Activated T-cell treated with anti-CD3 and anti-CD28 coated beads for 1 hour (primary cell): ENCODE results near the gene CDH4.
"Not testable (repeated sequence)": the region's sequence is repeated elsewhere in the genome, so short reads cannot be mapped to it uniquely, and the experiment has no call there.

Experiments used
- DNase-seq: peaks from one replicate; pipeline ENCODE4 v3.0.0-alpha.2; 2020; ENCODE audit warnings: low read depth

CDH4 gene

DNA sequence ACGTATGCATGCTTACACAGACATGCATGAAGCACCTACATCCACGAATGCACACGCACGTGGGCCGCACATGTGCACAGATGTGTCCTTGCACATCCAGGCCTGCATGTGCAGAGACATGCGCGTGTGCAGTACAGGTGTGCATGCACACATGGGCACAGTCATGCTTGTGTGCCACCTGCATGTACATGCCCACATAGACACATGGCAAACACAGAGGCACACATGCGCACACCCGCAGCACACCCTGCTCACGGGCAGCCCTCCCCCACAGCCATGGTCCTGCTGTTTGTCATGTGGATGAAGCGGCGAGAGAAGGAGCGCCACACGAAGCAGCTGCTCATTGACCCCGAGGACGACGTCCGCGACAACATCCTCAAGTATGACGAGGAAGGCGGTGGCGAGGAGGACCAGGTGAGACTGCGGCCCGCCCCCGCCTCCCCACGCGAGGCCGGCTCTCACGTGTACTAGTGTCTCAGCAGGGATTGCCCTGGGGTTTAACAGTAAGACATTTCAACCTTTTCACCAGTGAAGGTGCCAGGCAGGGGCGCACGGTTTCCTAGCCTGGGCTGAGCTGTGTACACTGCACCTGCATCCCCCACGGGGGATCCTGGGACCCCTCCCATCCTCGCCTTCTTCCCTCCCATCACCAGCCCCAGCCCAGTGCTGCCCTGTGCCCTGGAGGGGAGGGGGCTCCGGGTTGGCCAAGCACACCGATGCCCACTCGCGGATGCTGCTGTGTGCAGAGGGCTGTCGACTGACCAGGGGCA, 680.8 kb downstream of the CDH4 start:
- no peak for DNase-seq

DNA sequence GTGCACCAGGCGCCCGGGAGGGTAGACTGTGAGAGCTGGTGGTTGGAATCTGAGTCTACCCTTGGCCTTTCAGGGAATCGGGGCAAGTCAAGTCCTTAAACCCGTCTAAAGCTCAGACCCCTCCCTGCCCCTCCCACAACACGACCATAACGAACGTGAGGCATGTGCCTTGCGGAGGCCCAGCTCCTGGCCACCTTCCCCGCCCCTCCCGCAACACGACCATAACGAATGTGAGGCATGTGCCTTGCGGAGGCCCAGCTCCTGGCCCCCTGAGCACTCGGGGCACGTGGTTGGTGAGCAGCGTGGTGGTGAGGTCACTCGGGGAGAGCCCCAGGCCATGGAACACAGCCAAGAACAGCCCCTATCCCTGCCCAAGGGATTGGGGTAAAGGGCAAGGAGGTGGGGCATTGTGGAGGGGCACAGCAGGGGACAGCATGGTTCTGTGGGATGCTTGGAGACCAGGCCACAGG, 681.5 kb downstream of the CDH4 start:
- DNase-seq: no peak

- no peak for DNase-seq
Measured at GRCh38 chr20:61933951-61934715, 682.1 kb downstream of the CDH4 start.

DNA sequence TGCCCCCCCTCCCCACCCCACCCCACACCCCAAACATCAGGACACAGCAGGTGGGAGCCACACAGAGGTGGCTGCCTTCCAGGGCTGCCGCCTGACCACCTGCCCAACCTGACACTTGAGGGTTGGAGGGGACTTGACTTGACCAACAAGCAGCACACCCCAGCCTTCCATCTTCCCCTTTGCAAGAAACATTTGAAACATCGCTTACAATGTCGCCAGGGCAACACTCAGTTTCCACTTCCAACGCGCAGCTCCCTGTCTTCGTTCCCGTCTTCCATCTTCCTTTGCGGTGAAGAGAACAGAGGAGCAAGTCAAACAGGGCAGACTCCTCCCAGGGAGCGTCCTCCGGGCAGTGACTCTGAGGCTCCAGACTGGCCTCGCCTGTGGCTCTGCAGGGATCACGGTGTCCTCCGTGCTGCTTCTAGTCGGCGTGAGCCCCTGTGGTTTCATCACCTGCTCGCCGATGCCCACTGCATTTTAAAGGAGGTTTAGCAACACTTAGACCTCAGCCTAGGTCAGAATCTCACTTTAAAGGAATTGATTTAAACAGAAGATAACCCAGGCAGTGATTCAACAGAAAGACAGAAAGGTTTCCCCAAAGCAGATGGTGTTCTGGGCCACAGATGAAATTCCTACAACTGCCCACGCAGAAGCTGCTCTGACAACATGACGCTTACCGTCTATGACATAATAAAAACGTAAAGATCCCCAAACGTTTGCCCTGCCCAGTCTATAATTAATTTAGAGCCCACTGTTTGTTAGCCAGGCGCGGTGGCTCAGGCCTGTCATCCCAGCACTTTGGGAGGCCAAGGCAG, 682.9 kb downstream of the CDH4 start:
- DNase-seq: no peak

DNA sequence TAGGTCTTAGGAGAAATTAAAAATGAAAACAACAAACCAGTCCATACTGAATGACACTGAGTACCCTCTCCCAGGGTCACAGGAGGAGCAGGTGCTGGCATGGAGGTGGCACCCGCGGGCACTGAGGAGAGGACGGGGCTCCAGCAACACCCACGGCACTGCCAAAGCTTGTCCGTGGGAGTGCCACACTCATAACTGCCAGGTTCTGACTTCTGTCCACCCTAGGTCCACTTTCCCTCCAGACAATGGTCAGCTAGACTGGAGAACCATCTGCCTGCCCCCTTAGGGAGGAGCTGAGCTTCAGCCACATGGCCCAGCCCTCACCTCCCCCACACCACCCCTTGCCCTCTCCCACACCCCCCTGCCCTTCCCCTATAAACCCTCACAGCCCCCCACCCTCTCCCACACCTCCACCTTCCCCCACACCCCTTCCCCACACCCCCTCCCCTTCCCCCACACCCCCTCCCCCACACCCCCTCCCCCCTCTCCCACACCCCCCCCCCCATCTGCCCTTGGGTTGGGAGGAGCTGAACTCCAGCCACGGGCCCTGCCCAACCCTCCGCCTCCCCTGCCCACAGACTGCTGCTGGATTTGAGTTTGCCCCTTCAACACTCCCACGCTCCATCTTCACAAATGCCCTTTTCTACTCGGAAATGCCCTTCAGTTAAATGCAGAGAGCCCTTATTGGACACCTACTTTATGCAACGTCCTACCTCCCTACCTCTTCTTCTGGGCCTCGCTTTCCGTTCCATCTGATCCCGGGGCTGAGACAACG, 684.1 kb downstream of the CDH4 start:
- no peak for DNase-seq

- no peak for DNase-seq
Measured at GRCh38 chr20:61936701-61937131, 684.7 kb downstream of the CDH4 start.

DNA sequence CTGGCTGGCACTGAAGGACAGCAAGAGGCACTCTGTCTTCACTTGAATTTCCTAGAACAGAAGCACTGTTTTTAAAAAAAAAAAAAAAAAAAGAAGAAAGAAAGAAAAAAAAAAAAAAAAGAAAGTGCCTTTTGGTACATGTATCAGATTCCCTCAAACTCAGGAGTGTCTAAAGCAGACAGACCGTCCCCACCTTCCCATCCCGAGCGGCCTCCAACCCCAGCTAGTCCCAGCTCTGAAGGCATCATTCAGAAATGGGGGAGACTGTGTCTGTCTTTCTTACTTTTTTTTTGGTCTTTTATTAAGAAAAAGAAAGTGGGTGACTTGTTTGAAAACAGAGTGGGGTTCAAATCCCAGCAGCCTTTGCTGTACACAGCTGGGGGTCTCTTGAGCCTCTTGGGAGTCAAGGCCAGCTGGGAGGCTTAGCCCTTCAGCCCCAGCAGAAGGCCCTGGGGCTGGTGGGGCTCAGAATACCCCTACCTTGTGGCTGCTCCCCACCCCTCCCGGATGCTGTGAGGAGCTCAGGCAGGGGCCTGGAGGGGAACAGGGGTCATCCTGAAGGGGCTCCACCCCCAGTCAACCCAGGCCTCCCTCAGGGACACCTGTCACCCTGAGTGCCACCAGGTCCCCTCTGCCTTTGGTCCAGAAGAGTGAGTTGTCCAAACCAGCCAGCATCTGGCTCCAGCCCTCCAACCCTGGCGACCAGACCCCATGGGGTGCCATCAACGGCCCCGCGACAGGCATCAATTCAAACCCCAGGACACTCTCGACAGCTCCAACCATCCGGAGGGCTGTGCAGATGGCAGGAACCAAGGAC, 685.3 kb downstream of the CDH4 start:
- DNase-seq: no peak

DNA sequence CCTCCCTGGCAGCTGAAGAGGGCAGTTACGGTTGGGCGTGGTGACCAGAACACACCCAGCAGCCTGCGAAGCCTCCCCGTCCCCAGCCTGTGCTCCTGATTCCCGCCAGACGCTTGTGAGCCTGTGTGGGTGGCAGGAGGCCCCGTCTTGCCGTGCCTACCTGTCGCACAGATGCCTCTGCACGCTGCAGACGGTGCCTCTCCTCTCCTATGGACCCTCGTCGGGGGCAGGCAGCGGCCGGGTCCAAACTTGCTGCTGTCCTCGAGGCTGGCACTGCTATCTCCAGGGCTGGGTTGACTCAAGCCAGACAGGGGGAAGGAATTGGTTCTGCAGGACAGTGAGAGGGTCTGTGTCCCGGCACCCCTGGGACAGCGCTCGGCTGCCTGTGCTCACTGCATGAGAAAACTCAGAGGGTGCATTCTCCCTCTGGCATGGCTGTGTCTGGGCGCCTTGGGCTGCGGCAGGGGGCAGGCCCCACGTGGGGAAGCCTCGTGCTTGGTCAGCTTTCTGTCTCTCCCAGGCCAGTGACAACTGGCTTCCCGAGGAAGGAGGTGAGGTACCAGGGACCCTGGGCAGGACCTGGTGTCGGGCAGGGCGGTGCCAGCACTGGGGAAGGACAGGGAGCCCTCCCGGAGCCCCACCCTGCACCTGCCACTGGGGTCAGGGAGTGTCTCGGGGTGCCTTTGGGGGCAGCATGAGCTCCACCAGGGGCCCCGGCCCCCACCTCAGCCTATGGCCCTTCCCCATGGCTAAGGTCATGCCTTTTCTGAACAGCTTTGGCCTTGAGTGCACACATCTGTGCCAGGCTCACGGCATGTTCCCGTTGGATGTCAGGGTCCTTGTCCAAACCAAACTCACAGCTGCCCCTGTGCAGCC, 686.1 kb downstream of the CDH4 start:
- no peak for DNase-seq

- no peak for DNase-seq
Measured at GRCh38 chr20:61938839-61939690, 687.0 kb downstream of the CDH4 start.

DNA sequence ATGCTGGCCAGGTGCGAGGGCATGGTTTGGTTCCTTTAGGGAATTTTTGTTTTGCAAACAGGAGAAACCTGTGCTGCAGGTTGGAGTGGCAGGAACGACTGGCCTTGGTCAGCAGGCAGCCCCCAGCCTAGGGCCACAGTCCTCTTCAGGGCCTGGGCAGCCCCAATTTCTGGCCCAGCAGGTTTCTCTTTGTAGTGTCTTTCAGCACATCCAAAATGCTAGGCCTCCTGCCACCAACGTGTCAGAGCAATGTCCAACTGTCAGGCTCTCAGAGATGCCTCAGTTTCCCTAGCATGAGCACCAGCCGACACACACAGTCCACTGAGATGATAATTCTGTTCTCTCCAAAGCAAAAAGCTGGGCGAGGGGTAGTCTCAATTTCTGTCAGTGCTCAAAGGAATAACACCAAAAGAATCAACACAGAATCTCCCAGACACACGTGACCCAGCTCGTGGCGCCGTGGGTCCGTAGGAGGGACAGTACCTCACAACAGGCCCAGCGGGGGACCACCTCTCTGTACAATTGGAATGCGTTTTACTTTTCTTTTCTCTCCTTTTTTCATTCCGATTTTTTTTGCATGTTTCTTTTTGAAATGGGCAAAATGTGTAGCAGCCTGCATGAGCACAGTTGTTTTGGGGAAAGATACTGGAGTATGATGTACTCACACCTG, 687.8 kb downstream of the CDH4 start:
- DNase-seq: no peak

DNA sequence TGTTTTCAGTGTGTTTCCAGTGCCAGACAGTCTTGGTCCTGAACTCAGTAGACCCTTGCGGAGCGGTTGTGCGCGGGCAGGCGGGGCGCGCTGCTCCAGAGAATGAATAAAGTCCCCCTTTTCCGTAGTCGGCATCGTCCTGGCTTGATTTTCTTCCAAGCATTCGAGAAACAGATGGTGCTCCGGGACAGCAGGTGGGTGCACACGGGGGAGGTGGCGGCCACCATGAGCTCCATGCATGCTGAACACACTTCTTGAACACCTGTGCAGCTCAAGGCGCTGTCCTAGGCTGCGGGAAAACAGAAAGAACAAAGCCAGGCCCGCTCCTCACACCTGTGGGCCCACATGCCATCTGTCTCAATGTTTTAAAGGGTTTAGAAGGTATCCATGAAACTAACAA, 688.4 kb downstream of the CDH4 start:
- no peak for DNase-seq

- no peak for DNase-seq
Measured at GRCh38 chr20:61940976-61941720, 689.1 kb downstream of the CDH4 start.

DNA sequence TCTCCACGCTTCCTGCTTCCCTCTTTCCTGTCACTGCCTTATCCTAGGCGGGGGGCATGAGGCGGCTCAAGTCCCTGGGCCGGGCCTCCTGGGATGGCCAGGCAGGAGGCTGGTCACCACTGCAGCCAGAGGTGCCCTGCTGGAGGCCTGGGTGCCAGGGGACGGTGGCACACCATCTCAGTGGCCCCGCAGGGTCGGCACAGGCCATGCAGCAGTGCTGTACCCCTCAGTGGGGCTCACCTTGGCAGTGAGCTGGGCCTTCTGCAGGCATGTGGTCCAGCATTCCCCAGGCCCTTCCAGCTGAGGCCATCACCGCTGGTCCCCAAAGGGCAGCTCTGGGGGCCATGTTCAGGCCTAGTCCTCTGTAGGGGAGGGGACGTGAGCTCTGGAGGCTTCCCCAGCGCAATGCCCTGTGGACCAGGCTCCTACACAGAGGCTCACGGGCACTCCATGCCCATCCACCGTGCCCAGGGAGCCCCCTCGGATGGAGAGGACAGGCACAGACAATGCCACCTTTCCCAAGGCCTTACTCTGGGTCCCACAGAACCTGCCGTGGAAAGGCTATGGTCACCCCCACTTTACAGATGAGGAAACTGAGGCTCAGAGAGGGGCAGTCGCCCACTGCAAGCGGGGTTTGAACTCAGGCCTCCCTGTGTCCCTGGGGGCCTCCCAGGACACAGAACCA, 689.8 kb downstream of the CDH4 start:
- no peak for DNase-seq

DNA sequence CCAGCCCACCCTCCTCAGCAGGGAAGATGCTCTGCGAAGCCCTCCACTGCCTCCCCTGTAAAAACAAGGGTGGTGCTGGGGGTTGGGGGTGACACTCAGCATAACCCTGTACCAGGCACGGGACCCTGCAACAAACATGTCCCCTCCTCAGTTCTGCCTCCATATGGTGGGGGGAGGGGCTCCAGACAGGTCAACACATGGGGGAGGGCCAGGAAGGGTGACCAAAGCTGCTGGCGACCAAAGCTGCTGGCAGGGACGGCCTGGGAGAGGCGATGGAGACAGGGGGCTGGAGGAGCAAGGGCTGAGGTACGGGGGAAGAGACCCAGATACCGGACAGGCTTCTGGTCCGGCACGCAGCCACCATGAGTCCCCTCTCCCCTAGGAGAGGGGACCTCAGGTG, 690.5 kb downstream of the CDH4 start:
- no peak for DNase-seq

DNA sequence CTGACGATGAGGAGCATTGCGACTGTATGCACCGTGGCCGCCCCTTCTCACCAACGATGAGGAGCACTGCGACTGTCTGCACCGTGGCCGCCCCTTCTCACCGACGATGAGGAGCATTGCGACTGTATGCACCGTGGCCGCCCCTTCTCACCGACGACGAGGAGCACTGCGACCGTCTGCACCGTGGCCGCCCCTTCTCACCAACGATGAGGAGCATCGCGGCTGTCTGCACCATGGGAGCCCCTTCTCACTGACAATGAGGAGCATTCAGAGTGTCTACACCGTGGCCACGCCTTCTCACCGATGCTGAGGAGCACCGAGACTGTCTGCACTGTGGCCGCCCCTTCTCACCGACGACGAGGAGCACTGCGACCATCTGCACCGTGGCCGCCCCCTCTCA, 692.9 kb downstream of the CDH4 start:
- DNase-seq: not testable (repeated sequence)

DNA sequence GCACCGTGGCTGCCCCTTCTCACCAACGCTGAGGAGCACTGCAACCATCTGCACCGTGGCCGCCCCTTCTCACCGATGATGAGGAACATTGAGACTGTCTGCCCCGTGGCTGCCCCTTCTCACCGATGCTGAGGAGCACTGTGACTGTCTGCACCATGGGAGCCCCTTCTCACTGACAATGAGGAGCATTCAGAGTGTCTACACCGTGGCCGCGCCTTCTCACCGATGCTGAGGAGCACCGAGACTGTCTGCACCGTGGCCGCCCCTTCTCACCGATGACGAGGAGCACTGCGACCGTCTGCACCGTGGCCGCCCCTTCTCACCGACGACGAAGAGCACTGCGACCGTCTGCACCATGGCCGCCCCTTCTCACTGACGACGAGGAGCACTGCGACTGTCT, 693.4 kb downstream of the CDH4 start:
- not testable (repeated sequence) for DNase-seq

- DNase-seq: not testable (repeated sequence)
Measured at GRCh38 chr20:61948056-61948455, 696.0 kb downstream of the CDH4 start.
